ENCODE measurements around the gene SLC34A3. TPM values are rescaled to one million over a fixed set of nuclear protein-coding genes. Genes with fewer than 3 reads are reported as not detected.

The SLC34A3 gene
- total and polyA plus RNA-seq, 2 donors (not counting 3 experiments of a cell fraction or from before 2014, with no cell fraction given), result not detected

DNA sequence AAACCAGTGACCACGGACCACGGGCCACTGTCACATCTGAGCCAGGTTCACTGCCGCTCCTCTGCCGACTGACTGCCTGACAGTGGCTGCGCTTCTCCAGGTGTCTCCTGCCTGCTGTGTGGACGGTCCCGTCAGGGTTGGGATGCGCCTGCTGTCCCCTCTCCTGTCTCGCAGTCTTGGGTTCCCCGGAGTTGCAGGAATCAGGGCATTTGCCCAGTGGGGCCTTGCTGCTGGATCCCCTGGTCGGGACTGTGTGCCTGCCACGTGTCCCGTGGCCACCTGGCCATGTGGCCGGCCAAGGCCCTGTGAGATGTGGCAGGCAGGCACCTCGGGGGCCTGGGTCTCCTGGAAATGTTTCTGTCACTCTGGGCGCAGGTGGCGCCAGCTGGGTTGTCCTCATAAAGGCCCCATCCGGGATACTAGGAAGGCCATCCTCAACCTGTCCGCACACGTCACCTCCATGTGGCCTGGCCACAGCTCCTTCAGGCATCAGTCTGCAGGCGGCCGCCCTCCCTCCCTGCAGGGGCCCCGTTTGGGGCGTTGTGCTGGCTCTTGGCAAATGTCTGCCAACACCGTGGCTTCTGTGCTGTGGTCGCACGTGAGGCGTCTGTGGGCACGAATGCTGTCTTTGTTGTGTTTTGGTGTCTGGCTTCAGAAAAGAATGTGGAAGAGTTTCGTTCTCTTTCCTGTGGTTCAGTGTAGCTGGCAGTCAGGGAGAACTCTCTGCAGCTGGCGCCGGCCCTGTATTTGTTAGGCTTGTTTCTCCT, 40.4 kb downstream of the SLC34A3 start:
- CTCF ChIA-PET, result no interaction called here
- H3K9ac ChIP-seq (replicated peaks; ENCODE audit: extremely low read depth, insufficient read depth, low read length), result no peak overlapping the region

More for the DNA sequence above, 40.4 kb downstream of the SLC34A3 start:
- TF ChIP-seq POLR2A (IDR thresholded peaks at IDR 0.05; ENCODE audit: low read depth, low read length), result no peak
- no peak for TF ChIP-seq EZH2 (IDR thresholded peaks at IDR 0.05; ENCODE audit: borderline replicate concordance, low read depth, low read length, severe bottlenecking)
- TF ChIP-seq JUN (IDR thresholded peaks at IDR 0.05; ENCODE audit: borderline replicate concordance, insufficient read depth, insufficient read length, low read depth), result no peak
- TF ChIP-seq GATA2 (IDR thresholded peaks at IDR 0.05; ENCODE audit: insufficient read depth, insufficient read length, low read depth, low read length), result no peak
- TF ChIP-seq FOS (IDR thresholded peaks at IDR 0.05; ENCODE audit: borderline replicate concordance, insufficient read depth, low read length), result no peak
- TF ChIP-seq, protein P1, sequence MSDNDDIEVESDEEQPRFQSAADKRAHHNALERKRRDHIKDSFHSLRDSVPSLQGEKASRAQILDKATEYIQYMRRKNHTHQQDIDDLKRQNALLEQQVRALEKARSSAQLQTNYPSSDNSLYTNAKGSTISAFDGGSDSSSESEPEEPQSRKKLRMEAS (IDR thresholded peaks at IDR 0.05; ENCODE audit: insufficient read depth, insufficient read length), result no peak
- no peak for TF ChIP-seq MYC (IDR thresholded peaks at IDR 0.05; ENCODE audit: low read depth, low read length)
- no peak for TF ChIP-seq POLR2AphosphoS5 (IDR thresholded peaks at IDR 0.05; ENCODE audit: insufficient read depth, low read depth, low read length)
- TF ChIP-seq, protein P2, sequence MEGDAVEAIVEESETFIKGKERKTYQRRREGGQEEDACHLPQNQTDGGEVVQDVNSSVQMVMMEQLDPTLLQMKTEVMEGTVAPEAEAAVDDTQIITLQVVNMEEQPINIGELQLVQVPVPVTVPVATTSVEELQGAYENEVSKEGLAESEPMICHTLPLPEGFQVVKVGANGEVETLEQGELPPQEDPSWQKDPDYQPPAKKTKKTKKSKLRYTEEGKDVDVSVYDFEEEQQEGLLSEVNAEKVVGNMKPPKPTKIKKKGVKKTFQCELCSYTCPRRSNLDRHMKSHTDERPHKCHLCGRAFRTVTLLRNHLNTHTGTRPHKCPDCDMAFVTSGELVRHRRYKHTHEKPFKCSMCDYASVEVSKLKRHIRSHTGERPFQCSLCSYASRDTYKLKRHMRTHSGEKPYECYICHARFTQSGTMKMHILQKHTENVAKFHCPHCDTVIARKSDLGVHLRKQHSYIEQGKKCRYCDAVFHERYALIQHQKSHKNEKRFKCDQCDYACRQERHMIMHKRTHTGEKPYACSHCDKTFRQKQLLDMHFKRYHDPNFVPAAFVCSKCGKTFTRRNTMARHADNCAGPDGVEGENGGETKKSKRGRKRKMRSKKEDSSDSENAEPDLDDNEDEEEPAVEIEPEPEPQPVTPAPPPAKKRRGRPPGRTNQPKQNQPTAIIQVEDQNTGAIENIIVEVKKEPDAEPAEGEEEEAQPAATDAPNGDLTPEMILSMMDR (IDR thresholded peaks at IDR 0.05; ENCODE audit: extremely low read depth in 1 of 2, insufficient read depth in 1 of 2, low read depth in 1 of 2, low read length in 2 of 2), result no peak
- Histone ChIP-seq H3K27ac (ENCODE audit: insufficient read depth, low read depth, low read length) (no peak overlapping the region), H3K9me1 (replicated peaks; ENCODE audit: control insufficient read depth, extremely low read depth, insufficient read depth, low read length) (no peaks in the 10 kb centered on the region), H3K79me2 (ENCODE audit: control insufficient read depth, insufficient read depth, low read length) (no peaks in the 10 kb centered on the region), H3K36me3 (ENCODE audit: control insufficient read depth in 2 of 2, extremely low read depth in 1 of 2, insufficient read depth in 2 of 2, low read length in 2 of 2) (peaks cover 0 to 28% of the 10 kb centered on the region in 2 experiments), H3K27me3 (ENCODE audit: control insufficient read depth in 2 of 2, insufficient read depth in 2 of 2, low read length in 2 of 2) (no peaks in the 10 kb centered on the region), H3K4me1 (ENCODE audit: control insufficient read depth, extremely low read depth, insufficient read depth, low read length) (peaks cover 23% of the 10 kb centered on the region), H3K9me3 (replicated peaks; ENCODE audit: control insufficient read depth, insufficient read depth, low read length) (no peaks in the 10 kb centered on the region), H3K4me2 (ENCODE audit: insufficient read depth, low read length) (no peak overlapping the region), H3K4me3 (replicated peaks in 1 of 3; ENCODE audit: insufficient read depth in 1 of 3, low read depth in 1 of 3, low read length in 3 of 3) (no peak overlapping the region), H4K20me1 (replicated peaks; ENCODE audit: control insufficient read depth, extremely low read depth, insufficient read depth, low read length) (no peaks in the 10 kb centered on the region), H2AFZ (ENCODE audit: low read depth, low read length) (no peak overlapping the region)
- intact Hi-C loops (cut with micrococcal nuclease), result no loop called here
- no TSS peak for BruUV-seq (replicated peaks)
- no peak for FAIRE-seq
- POLR2A ChIA-PET, result no interaction called here
- no peak for DNase-seq (ENCODE audit: low read depth, low spot score)
- dilution Hi-C loops (cut with MboI; ENCODE audit: extremely low pct_ligation_motif_present, low sequenced_read_pairs), result no loop called here
